GM13977 (cell line): ENCODE results near the gene C10orf105.

ENCODE experiments used
- DNase-seq: peaks from one replicate; pipeline ENCODE4 v3.0.0; 2012; ENCODE audit warnings: low spot score
- in situ Hi-C: fragments of 300-500 bp; cut with MboI; formaldehyde crosslinking; loops from one replicate; pipeline ENCODE4 v1.12.0; 2022; ENCODE audit warnings: low sequenced_read_pairs, low pct_unique_long_range_greater_than_20kb, mixed read lengths, inconsistent platforms; ENCODE audit not compliant: unreplicated experiment
- TF ChIP-seq, protein P1 (sequence below): IDR thresholded peaks from 2 replicates; pipeline ENCODE4 v1.5.1; 2012; ENCODE audit warnings: mild to moderate bottlenecking, control low read depth; ENCODE audit not compliant: insufficient read depth; ENCODE audit errors: extremely low read depth, missing control alignments

The C10orf105 gene

DNA sequence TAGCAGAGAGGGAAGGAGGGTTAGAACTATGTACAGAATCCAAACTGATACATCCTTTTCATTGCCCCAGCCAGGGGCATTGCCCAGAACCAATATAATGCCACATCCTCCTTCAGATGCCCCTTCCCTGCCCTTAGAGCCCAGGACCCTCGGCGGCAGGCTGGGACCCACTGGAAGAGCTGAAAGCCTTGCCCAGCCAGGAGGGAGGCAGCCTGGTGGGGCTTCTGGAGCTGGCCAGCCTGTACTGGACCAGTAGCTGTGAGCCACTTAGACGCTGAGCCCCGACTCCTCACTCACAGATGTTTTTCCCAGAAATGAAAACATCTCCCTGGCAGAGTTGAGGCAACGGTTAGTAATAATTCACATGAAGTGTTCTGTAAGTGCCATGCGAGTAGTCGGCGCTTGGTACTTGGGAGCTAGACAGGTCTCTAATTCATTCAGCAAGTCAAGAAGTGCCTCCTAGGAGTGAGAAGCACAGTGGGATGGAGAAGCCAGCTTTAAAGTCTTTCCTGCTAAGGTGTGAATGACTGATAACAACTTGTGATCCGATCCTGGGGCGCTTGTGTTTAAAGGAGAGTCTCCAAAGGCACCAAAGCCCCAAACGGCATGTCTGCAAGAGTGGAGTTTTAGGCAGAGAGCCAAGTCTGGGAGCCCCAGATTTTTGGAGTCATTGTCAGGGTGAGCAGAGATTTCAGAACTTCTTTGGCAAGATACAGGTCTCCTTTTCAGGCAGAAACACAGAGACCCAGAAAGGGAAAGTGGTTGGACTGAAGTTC lies 44.0 kb upstream of the C10orf105 start:
- in situ Hi-C loops = no loop called here
- TF ChIP-seq, protein P1, sequence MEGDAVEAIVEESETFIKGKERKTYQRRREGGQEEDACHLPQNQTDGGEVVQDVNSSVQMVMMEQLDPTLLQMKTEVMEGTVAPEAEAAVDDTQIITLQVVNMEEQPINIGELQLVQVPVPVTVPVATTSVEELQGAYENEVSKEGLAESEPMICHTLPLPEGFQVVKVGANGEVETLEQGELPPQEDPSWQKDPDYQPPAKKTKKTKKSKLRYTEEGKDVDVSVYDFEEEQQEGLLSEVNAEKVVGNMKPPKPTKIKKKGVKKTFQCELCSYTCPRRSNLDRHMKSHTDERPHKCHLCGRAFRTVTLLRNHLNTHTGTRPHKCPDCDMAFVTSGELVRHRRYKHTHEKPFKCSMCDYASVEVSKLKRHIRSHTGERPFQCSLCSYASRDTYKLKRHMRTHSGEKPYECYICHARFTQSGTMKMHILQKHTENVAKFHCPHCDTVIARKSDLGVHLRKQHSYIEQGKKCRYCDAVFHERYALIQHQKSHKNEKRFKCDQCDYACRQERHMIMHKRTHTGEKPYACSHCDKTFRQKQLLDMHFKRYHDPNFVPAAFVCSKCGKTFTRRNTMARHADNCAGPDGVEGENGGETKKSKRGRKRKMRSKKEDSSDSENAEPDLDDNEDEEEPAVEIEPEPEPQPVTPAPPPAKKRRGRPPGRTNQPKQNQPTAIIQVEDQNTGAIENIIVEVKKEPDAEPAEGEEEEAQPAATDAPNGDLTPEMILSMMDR = no peak
- DNase-seq = no peak

DNA sequence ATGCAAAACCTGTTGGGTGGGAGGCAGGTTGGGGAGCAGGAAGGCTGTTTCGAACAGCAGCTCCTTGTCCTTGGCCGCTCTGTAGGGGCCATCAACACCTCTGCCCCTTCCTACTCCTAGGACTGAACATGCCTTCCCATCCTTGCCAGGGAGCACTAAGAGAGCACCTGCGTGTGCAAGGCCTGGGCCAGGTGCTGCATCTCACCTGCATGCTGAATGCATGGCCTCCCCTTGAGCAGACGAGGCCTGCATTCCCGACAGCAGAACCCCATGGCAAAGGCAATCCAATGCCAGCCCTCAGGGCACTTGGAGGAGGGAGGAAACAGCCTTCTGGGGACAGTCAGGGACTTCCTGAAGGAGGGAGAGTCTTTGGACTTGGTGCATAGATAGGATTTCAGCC lies 42.7 kb upstream of the C10orf105 start:
- in situ Hi-C loops = no loop called here
- TF ChIP-seq, protein P1 = no peak
- no peak for DNase-seq

DNA sequence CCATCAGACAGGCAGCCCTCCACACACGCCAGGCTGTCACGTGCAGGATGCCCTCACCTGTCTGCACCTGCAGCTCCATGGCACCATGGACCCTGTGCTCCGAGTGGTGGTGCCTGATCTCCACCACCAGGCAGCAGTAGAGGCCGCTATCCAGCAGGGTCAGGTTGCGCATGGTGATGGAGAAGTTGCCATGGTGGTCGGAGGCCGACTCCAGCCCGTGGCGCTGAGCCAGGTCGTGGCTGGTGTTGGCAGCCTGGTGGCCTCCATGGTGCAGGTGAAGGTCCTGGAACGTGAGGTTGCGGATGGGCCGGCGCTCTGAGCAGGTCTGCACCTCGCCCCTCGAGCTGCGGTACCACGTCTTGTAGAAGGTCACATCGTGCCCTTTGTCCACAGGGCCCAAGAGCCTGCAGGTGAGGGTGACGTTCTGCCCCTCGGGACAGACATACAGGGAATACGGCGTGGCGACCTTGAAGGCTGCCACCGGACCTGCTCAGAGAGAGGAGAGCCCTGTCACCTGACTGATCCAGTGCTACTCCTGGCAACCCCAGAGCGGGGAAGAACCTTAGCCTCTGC lies 42.0 kb upstream of the C10orf105 start:
- in situ Hi-C loops = no loop called here
- DNase-seq = no peak
- TF ChIP-seq, protein P1 = no peak

DNA sequence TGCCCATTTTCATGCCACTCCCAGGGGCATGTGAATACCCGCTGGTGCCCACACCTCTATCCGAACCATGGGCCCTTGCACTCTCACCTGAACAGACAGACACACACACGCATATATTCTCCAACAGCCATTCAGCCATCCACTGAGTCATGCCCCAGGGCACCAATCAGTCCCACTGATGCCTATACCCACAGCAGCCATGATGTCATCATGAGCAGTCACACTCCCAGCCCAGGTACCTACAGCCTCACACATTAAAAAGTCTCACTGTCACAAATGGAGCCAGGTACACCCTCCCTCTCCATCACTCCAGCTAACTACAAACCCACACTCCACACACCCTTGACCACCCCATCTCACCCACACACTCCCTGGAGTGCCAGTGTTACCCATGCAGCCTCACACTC lies 41.5 kb upstream of the C10orf105 start:
- DNase-seq = no peak
- in situ Hi-C loops = no loop called here
- TF ChIP-seq, protein P1 = no peak

DNA sequence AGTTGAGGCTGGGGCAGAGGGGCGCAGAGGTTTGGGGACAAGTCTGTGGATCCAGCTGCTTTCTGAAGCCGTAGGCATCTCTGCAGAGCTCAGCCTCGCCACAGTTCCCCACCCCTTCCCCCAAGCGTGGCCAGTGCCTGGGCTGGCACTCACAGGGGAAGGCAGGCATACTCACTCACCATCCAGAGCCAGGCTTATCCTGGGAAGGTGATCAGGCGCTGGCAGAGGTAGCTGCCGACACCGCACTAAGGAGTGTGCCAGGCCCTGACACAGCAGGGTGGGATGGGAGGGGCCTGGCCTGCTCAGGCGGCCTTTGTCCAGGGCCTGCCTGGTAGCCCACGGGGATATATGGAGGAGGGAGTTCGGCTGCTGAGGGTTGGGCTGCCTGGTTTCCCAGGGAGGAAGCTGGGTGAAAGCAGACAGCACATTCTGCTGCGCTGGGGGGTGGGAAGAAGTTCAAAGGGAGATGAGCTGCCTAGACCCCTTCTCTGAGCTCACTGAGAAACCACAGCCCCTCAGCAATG lies 37.9 kb upstream of the C10orf105 start:
- no peak for DNase-seq
- in situ Hi-C loops = no loop called here
- TF ChIP-seq, protein P1 = no peak

DNA sequence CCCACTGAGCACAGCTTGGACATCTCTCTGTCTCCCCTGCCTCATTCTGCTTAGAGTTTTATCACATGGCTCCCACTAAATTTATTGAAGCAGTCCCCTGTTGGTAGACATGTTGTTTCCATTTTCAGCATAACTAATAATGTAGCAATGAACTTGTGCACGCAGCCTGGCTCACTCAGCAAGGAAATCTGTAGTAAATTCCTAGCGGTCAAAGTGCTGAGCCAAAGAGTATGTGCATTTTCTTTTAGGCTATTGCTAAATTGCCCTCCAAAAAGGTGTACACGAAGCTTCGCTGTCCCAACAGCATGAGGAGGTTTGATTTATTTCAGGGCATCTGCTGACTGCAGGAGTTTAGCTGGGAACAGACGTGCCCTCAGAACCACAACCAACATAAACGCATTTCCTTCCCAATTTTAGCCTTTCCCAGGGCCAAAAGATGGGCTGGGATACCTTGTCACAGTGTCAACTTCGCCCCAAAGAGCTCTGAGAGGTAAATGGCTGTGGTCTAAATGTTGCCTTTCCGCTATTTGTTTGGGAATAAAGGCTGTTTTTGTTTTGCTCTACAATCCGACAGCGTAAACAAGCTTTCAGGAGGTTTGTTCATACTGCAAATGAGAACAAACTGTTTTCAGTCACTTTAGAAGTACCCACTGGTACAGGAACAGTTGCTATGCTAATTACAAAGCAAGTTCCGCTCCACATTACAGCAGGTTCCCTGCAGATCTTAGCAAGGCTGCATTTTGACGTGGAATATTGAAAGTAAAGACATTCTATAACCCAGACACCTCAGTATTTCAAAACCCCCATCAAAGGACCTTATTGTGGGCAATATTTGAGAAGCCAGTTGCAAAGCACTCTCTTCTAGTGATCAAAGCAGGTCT lies 37.0 kb upstream of the C10orf105 start:
- TF ChIP-seq, protein P1 = no peak
- no peak for DNase-seq
- in situ Hi-C loops = no loop called here
